Measurements from ENCODE around the gene COPE.

The COPE gene

GRCh38 chr19:18895038-18895823 lies 24.0 kb downstream of the COPE start:
- peak; percentile 40 for DNase-seq (ENCODE audit: low read depth)

- DNase-seq (ENCODE audit: low read depth) = no peak
These were observed 24.7 kb downstream of the COPE start for GRCh38 chr19:18894254-18895037.

- no peak for DNase-seq (ENCODE audit: low read depth)
These were observed 25.5 kb downstream of the COPE start for GRCh38 chr19:18893587-18894253.

GRCh38 chr19:18889949-18890745 lies 29.0 kb downstream of the COPE start:
- no peak for DNase-seq (ENCODE audit: low read depth)

- DNase-seq (ENCODE audit: low read depth) = no peak
These were observed 32.2 kb downstream of the COPE start for GRCh38 chr19:18886972-18887371.

- no peak for DNase-seq (ENCODE audit: low read depth)
These were observed 35.5 kb downstream of the COPE start for GRCh38 chr19:18883526-18884304.

GRCh38 chr19:18881491-18881890 lies 37.7 kb downstream of the COPE start:
- DNase-seq (ENCODE audit: low read depth) = no peak

GRCh38 chr19:18879579-18880373 lies 39.4 kb downstream of the COPE start:
- DNase-seq (ENCODE audit: low read depth) = peak; percentile 52

- DNase-seq (ENCODE audit: low read depth) = no peak
These were observed 40.2 kb downstream of the COPE start for GRCh38 chr19:18878858-18879578.

- DNase-seq (ENCODE audit: low read depth) = no peak
These were observed 41.0 kb downstream of the COPE start for GRCh38 chr19:18878058-18878797.

- no peak for DNase-seq (ENCODE audit: low read depth)
These were observed 42.3 kb downstream of the COPE start for GRCh38 chr19:18876865-18877264.

- DNase-seq (ENCODE audit: low read depth) = no peak
These were observed 43.5 kb downstream of the COPE start for GRCh38 chr19:18875726-18876125.

GRCh38 chr19:18871543-18871942 lies 47.6 kb downstream of the COPE start:
- DNase-seq (ENCODE audit: low read depth) = no peak

- no peak for DNase-seq (ENCODE audit: low read depth)
These were observed 48.5 kb downstream of the COPE start for GRCh38 chr19:18870531-18871172.

- no peak for DNase-seq (ENCODE audit: low read depth)
These were observed 49.2 kb downstream of the COPE start for GRCh38 chr19:18869781-18870530.

- DNase-seq (ENCODE audit: low read depth) = no peak
These were observed 50.1 kb downstream of the COPE start for GRCh38 chr19:18869023-18869618.

- DNase-seq (ENCODE audit: low read depth) = no peak
These were observed 50.7 kb downstream of the COPE start for GRCh38 chr19:18868380-18869022.
